Activated T-cell treated with anti-CD3 and anti-CD28 coated beads for 1 hour (primary cell): ENCODE data around the gene FBP1.
"Not testable (repeated sequence)": the region's sequence is repeated elsewhere in the genome, so short reads cannot be mapped to it uniquely, and the experiment has no call there.

Source experiments
- DNase-seq: peaks from one replicate; pipeline ENCODE4 v3.0.0-alpha.2; 2020; ENCODE audit warnings: low read depth

The FBP1 gene

GRCh38 chr9:94568972-94569712 is 70.2 kb downstream of the FBP1 start:
- no peak for DNase-seq

- no peak for DNase-seq
Observed at GRCh38 chr9:94568250-94568889, 70.9 kb downstream of the FBP1 start.

- no peak for DNase-seq
Observed at GRCh38 chr9:94567271-94567670, 72.0 kb downstream of the FBP1 start.

DNA sequence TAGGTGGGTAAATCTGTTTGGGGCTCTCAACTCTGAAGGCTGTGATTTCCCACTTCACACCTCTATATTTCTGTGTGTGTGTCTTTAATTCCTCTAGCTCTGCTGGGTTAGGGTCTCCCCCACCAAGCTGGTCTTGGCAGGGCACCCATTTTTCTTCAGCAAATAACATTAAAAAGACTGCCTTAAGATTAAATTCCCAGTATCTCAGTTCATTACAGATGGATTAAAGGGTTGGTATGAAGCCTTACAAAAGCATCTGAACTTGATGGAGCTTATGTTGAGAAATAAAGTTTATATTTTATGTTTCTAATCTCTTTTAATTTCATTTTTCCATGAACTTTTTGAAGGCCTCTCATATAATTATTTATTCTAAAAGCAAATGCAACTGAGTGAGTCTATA is 72.8 kb downstream of the FBP1 start:
- DNase-seq = no peak

DNA sequence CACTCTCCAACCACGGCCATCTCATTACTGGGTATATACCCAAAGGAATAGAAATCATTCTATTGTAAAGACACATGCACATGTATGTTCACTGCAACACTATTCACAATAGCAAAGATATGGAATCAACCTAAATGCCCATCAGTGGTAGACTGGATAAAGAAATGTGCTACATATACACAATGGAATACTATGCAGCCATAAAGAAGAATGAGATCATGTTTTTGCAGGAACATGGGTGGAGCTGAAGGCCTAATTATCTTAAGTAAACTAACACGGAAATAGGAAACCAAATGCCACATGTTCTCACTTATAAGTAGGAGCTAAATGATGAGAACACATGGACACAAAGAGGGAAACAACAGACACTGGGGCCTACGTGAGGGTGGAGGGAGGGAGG is 75.0 kb downstream of the FBP1 start:
- DNase-seq = not testable (repeated sequence)

GRCh38 chr9:94563548-94563947 is 75.8 kb downstream of the FBP1 start:
- no peak for DNase-seq

DNA sequence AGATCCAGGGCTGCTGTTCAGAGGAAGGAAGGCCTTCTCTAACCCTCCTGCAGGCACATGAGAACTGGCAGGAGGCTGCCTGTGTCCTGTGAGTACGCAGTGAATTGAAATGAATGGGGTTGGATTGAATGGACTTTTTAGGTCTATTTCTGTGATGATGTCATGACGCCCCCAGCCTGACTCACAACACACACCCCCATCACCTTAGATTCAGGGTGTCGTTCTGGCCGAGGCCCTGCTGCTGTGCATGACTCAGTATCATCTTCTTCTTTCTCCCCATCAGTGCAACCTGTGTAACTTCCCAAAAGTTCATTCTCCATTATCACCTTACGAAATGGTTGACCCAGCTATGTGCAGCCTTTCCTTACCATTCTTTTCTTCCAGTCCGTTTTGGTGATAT is 79.1 kb downstream of the FBP1 start:
- no peak for DNase-seq

DNA sequence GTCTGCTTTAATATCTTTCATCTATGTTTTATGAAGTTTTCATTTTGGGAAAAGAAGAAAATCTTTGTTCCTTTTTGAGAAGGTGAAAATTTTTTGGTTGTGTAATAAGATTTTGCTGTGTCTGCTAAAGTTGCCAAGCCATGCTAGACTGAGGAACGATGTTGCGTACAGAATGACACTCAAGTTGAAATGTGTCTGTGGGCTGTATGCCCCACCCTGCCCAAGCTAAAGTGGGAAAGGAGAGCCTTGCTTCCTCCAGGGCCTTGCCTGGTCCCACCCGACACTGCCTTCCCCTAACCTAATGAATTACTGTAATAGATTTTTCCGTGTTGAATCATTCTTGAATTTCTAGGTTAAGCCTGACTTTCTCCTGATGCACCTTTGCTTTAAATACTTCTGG is 81.9 kb downstream of the FBP1 start:
- DNase-seq = no peak

GRCh38 chr9:94554439-94555331 is 84.6 kb downstream of the FBP1 start, which contains the start of gene PCAT7:
PCAT7 (plus strand) TSS chr9:94555083.
- no peak for DNase-seq

GRCh38 chr9:94554078-94554438 is 85.3 kb downstream of the FBP1 start:
- no peak for DNase-seq
